Spleen (tissue), 11 donors: ENCODE results near the gene GMDS. TPM values are rescaled to one million over a fixed set of nuclear protein-coding genes. Genes with fewer than 3 reads are reported as not detected.

Source experiments
- DNase-seq: peaks from one replicate; pipeline ENCODE4 v3.0.0-alpha.2; 2020
- H3K27ac ChIP-seq, 8 donors: fragments of 200-600 bp; sonication (generic) in 7 of 8; 1 replicate in 4 of 8; 2 replicates in 4 of 8; pipeline versions ENCODE4 v1.5.0 to v1.8.0; 2016 to 2021; ENCODE audit warnings: inconsistent platforms in 4 of 8, mild to moderate bottlenecking in 4 of 8, moderate library complexity in 1 of 8
- H3K27me3 ChIP-seq, 7 donors: fragments of 200-600 bp; sonication (generic) in 6 of 7; replicated peaks in 1 of 7; 1 replicate in 4 of 7; 2 replicates in 3 of 7; pipeline versions ENCODE4 v1.5.0 to v1.8.0; 2016 to 2021; ENCODE audit warnings: inconsistent platforms in 3 of 7, mild to moderate bottlenecking in 1 of 7
- H3K36me3 ChIP-seq, 6 donors: fragments of 200-600 bp; sonication (generic) in 5 of 6; 1 replicate in 4 of 6; 2 replicates in 2 of 6; pipeline versions ENCODE4 v1.5.0 to v1.8.0; 2016 to 2021; ENCODE audit warnings: inconsistent platforms in 2 of 6
- H3K4me1 ChIP-seq, 6 donors: fragments of 200-600 bp; sonication (generic) in 5 of 6; 1 replicate in 3 of 6; 2 replicates in 3 of 6; pipeline versions ENCODE4 v1.5.0 to v1.8.0; 2016 to 2021; ENCODE audit warnings: inconsistent platforms in 3 of 6
- H3K4me3 ChIP-seq, 8 donors: fragments of 200-600 bp; sonication (generic) in 7 of 8; 1 replicate in 4 of 8; 2 replicates in 4 of 8; pipeline versions ENCODE4 v1.5.0 to v1.8.0; 2016 to 2021; ENCODE audit warnings: inconsistent platforms in 4 of 8, mild to moderate bottlenecking in 4 of 8, moderate library complexity in 2 of 8
- H3K9me3 ChIP-seq, 8 donors: fragments of 200-600 bp; sonication (generic) in 7 of 8; 1 replicate in 4 of 8; 2 replicates in 4 of 8; pipeline versions ENCODE4 v1.5.0 to v1.8.0; 2016 to 2021; ENCODE audit warnings: inconsistent platforms in 4 of 8
- POLR2A ChIP-seq, 3 donors: fragments of 450-650 bp; IDR thresholded peaks; one replicate each; pipeline ENCODE4 v1.5.1; 2017; ENCODE audit warnings: antibody characterized with exemption in 3 of 3, mild to moderate bottlenecking in 1 of 3
- POLR2AphosphoS5 ChIP-seq, 3 donors: sonication (generic); formaldehyde crosslinking; IDR thresholded peaks; one replicate each; pipeline ENCODE4 v1.5.1; 2017; ENCODE audit warnings: antibody characterized with exemption in 3 of 3
- WGBS, 5 donors: extraction: QIAGEN DNeasy Blood & Tissue Kit in 3 of 5; methylation state at CpG; one replicate each; pipeline versions ENCODE4 v1.1.5 to v1.1.7; 2013 to 2018; 5-methylcytosine and 5-hydroxymethylcytosine counted together
- intact Hi-C: fragments of 100-400 bp; cut with DNase I; formaldehyde crosslinking; loops from one replicate; pipeline ENCODE4 v1.15.0; 2023; ENCODE audit warnings: low total_unique reads
- polyA plus RNA-seq, 3 donors: library from polyadenylated mRNA; stranded (reverse); fragments of 200-250 nt; gene quantifications; one replicate each; pipeline ENCODE4 v1.2.1, GENCODE V29; 2013
- total RNA-seq, 7 donors: library from RNA; depleted of rRNA in 3 of 7; stranded (reverse); fragments of >200 nt in 3 of 7; fragmentation: NEBNext Ultra II Directional in 4 of 7; extraction: Animal tissue kit (Norgen Biotek cat#: 25700) in 4 of 7; gene quantifications; one replicate each; pipeline versions ENCODE4 v1.1.0 to v1.2.1, GENCODE V29; 2016 to 2021
- TF ChIP-seq, protein P1 (sequence below), 11 experiments: fragments of 200-600 bp in 7 of 11; fragments of 450-650 bp in 4 of 11; sonication (generic) in 4 of 11; IDR thresholded peaks in 8 of 11; conservative IDR thresholded peaks in 3 of 11; 1 replicate in 7 of 11; 2 replicates in 4 of 11; pipeline versions ENCODE4 v1.4.0 to v1.8.0; 2016 to 2021; ENCODE audit warnings: antibody characterized with exemption in 11 of 11, inconsistent platforms in 4 of 11, mild to moderate bottlenecking in 1 of 11
- donor health status: healthy with polysubstance abuse.
- donor health status: DM: no; HTN: no; CAD: no; lungs with moderate emphysema.
- donor health status: DM: no; HTN: no; CAD: no.
- donor health status: Bipolar disorder and iron deficiency.
- donor health status: healthy.
- donor health status: DM: no; HTN: no; CAD: no.
- donor health status: DM: yes; HTN: yes; CAD: no.

Gene GMDS
- total and polyA plus RNA-seq, 10 donors: 9.1 to 30.8 (median 17.7) TPM

DNA sequence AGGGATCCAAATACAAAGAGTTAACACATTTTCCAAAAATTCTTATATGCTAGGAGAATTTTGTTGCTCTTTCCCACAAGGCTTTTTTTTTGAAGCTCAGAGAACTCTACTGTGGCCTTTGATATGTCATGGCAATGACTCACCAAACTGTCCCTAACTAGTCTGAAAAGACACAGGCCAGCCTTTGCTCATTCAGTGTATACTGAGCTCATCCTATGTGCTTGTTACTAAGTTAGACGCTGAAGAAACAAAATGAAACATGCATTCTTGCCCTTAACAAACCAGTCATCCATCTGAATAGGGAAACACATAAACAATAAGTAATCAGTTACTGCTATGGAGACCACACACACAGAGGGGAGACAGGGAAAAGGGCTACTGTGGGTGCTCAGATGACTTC is 343.8 kb downstream of the GMDS start:
- Histone ChIP-seq H3K4me3 (no peak overlapping the region), H3K36me3 (no peaks in the 10 kb centered on the region), H3K27ac (no peak overlapping the region), H3K9me3 (no peaks in the 10 kb centered on the region), H3K4me1 (no peaks in the 10 kb centered on the region), H3K27me3 (no peaks in the 10 kb centered on the region)
- TF ChIP-seq, protein P1, sequence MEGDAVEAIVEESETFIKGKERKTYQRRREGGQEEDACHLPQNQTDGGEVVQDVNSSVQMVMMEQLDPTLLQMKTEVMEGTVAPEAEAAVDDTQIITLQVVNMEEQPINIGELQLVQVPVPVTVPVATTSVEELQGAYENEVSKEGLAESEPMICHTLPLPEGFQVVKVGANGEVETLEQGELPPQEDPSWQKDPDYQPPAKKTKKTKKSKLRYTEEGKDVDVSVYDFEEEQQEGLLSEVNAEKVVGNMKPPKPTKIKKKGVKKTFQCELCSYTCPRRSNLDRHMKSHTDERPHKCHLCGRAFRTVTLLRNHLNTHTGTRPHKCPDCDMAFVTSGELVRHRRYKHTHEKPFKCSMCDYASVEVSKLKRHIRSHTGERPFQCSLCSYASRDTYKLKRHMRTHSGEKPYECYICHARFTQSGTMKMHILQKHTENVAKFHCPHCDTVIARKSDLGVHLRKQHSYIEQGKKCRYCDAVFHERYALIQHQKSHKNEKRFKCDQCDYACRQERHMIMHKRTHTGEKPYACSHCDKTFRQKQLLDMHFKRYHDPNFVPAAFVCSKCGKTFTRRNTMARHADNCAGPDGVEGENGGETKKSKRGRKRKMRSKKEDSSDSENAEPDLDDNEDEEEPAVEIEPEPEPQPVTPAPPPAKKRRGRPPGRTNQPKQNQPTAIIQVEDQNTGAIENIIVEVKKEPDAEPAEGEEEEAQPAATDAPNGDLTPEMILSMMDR (IDR thresholded peaks at IDR 0.05 in 8 of 11, conservative IDR thresholded peaks at IDR 0.05 in 3 of 11): no peak
- TF ChIP-seq POLR2A (IDR thresholded peaks at IDR 0.05): no peak
- no peak for TF ChIP-seq POLR2AphosphoS5 (IDR thresholded peaks at IDR 0.05)
- DNase-seq: no peak
- 61 to 100% (median 89%) methylated on average over 1 of the region's 1 CpG for WGBS, 5 donors
- intact Hi-C loops: no loop called here

DNA sequence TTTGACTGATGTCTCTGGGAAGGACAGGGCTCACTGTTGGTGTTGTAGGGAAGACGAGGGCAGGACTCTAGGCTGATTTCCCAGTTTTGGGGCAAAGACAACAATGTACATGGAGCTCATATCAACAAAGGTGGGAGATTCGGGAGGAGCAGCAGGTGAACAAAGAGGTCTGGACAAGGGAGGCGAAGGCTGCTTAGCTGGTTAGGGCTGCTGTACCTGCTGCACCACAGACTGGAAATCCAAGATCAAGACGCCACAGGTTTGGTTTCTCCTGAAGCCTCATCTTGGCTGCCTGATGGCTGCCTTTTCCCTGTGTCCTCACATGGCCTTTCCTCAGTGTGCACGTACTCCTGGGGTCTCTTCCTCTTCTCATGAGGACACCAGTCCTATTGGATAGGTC is 348.5 kb downstream of the GMDS start:
- Histone ChIP-seq H3K36me3 (no peaks in the 10 kb centered on the region), H3K9me3 (no peaks in the 10 kb centered on the region), H3K4me1 (no peaks in the 10 kb centered on the region), H3K27ac (no peak overlapping the region), H3K27me3 (no peaks in the 10 kb centered on the region), H3K4me3 (no peak overlapping the region)
- TF ChIP-seq POLR2AphosphoS5 (IDR thresholded peaks at IDR 0.05): no peak
- TF ChIP-seq POLR2A (IDR thresholded peaks at IDR 0.05): no peak
- TF ChIP-seq, protein P1 (IDR thresholded peaks at IDR 0.05 in 8 of 11, conservative IDR thresholded peaks at IDR 0.05 in 3 of 11): no peak
- DNase-seq: no peak
- WGBS, 5 donors: 94 to 99% (median 97%) methylated on average over 5 of the region's 5 CpGs
- intact Hi-C loops: no loop called here

DNA sequence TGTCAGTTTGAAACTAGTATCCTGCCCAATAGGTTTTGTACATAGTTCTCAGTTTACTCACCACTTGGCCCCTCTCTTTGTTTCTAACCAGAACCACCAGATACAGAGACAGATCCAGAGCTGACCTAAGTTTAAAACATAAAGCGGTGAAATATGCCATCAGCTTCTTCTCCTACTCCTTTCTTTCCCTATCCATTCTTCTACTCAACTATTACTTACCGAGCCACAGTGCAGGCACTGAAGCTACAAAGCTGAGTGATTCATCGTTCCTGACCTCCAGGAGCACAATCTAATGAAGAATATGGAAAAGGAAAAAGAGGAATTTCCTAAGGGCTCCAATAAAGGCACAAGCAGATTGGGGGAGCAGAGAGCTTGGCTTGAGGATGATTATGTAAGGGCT is 349.7 kb downstream of the GMDS start:
- no peak for DNase-seq
- H3K4me1 ChIP-seq: no peaks in the 10 kb centered on the region
- H3K27me3 ChIP-seq: no peaks in the 10 kb centered on the region
- H3K4me3 ChIP-seq: no peak overlapping the region
- TF ChIP-seq POLR2AphosphoS5 (IDR thresholded peaks at IDR 0.05) (no peak), POLR2A (IDR thresholded peaks at IDR 0.05) (no peak)
- TF ChIP-seq, protein P1 (IDR thresholded peaks at IDR 0.05 in 8 of 11, conservative IDR thresholded peaks at IDR 0.05 in 3 of 11): no peak
- H3K27ac ChIP-seq: no peak overlapping the region
- H3K36me3 ChIP-seq: no peaks in the 10 kb centered on the region
- WGBS, 5 donors: 82 to 98% (median 97%) methylated on average over 3 of the region's 3 CpGs
- intact Hi-C loops: no loop called here
- H3K9me3 ChIP-seq: no peaks in the 10 kb centered on the region

DNA sequence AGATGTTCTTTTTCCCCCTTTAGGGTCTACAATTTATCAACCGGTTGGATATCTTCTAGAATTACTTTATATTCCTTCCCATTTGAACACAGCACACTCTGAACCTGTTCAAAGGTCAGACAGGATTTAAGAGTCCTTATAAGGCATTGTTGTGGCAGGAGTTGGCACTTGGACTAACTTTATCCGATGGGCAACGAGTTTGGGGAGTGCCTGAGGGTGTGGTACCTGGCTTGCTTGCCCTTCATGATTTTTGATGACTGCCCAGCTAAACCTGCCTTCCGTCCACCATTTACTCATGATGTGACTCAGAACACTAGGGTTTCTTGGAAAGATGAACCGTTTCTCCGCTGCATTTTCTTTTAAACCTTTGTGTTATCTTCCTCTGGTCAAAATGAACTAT is 350.5 kb downstream of the GMDS start:
- no peaks in the 10 kb centered on the region for H3K4me1 ChIP-seq
- no peaks in the 10 kb centered on the region for H3K36me3 ChIP-seq
- TF ChIP-seq POLR2A (IDR thresholded peaks at IDR 0.05) (no peak), POLR2AphosphoS5 (IDR thresholded peaks at IDR 0.05) (no peak)
- TF ChIP-seq, protein P1 (IDR thresholded peaks at IDR 0.05 in 8 of 11, conservative IDR thresholded peaks at IDR 0.05 in 3 of 11): no peak
- no peak overlapping the region for H3K4me3 ChIP-seq
- DNase-seq: no peak
- H3K9me3 ChIP-seq: peaks cover 0 to 4% (median 0%) of the 10 kb centered on the region in 8 donors
- 84 to 97% (median 91%) methylated on average over 6 of the region's 6 CpGs for WGBS, 5 donors
- H3K27ac ChIP-seq: no peak overlapping the region
- no peaks in the 10 kb centered on the region for H3K27me3 ChIP-seq
- intact Hi-C loops: no loop called here
